Measurements from ENCODE around the gene NSD2.

DNA sequence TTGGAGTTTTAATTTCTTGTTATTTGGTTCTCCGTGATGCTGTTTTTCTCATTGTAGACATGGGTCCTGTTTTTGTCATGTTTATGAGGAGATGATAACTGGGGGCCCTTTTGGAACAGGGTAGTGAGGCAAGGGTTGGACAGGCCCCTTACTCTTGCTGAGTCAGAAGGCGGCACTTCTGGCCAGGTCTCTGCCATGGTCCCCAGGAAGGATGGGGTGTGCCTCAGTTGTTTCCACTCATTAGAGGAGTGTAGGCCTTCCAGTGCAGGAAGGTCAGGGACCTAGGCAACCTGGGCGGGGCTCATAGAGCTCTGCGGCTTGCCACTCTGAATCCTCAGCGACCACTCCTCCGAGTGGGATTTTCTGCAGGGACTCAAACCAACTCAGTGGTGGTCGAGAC, 69.4 kb downstream of the NSD2 start:
- TF ChIP-seq, protein P1, sequence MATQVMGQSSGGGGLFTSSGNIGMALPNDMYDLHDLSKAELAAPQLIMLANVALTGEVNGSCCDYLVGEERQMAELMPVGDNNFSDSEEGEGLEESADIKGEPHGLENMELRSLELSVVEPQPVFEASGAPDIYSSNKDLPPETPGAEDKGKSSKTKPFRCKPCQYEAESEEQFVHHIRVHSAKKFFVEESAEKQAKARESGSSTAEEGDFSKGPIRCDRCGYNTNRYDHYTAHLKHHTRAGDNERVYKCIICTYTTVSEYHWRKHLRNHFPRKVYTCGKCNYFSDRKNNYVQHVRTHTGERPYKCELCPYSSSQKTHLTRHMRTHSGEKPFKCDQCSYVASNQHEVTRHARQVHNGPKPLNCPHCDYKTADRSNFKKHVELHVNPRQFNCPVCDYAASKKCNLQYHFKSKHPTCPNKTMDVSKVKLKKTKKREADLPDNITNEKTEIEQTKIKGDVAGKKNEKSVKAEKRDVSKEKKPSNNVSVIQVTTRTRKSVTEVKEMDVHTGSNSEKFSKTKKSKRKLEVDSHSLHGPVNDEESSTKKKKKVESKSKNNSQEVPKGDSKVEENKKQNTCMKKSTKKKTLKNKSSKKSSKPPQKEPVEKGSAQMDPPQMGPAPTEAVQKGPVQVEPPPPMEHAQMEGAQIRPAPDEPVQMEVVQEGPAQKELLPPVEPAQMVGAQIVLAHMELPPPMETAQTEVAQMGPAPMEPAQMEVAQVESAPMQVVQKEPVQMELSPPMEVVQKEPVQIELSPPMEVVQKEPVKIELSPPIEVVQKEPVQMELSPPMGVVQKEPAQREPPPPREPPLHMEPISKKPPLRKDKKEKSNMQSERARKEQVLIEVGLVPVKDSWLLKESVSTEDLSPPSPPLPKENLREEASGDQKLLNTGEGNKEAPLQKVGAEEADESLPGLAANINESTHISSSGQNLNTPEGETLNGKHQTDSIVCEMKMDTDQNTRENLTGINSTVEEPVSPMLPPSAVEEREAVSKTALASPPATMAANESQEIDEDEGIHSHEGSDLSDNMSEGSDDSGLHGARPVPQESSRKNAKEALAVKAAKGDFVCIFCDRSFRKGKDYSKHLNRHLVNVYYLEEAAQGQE (IDR thresholded peaks at IDR 0.05; ENCODE audit: insufficient read depth in 1 of 2, low read depth in 2 of 2, low read length in 2 of 2), result no peak
- TF ChIP-seq POLR2AphosphoS5 (IDR thresholded peaks at IDR 0.05; ENCODE audit: low read depth, low read length) (no peak), SIN3A (IDR thresholded peaks at IDR 0.05; ENCODE audit: borderline replicate concordance, insufficient read depth, low read length) (no peak), TAF1 (IDR thresholded peaks at IDR 0.05; ENCODE audit: borderline replicate concordance, insufficient read depth, low read length) (no peak), FOXP2 (optimal IDR thresholded peaks at IDR 0.05; ENCODE audit: borderline replicate concordance, extremely low read depth, extremely low read length, insufficient read depth) (no peak)

All from PFSK-1 (cell line).